Fibroblast of skin of left quadriceps (primary cell): ENCODE data around the gene RGS9.
"Not testable (repeated sequence)": the region's sequence is repeated elsewhere in the genome, so short reads cannot be mapped to it uniquely, and the experiment has no call there.

Experiments used
- DNase-seq, 2 experiments: peaks; one replicate each; pipeline ENCODE4 v3.0.0-alpha.2; 2013; ENCODE audit warnings: low read depth in 2 of 2

RGS9 gene

GRCh38 chr17:65115839-65116238 is 21.3 kb upstream of the RGS9 start:
- no peak for DNase-seq

GRCh38 chr17:65116515-65116914 is 20.7 kb upstream of the RGS9 start:
- DNase-seq: not testable (repeated sequence)

- DNase-seq: no peak
Measured at GRCh38 chr17:65117384-65118035, 19.7 kb upstream of the RGS9 start.

- DNase-seq: no peak
Measured at GRCh38 chr17:65121368-65121767, 15.8 kb upstream of the RGS9 start.

- no peak for DNase-seq
Measured at GRCh38 chr17:65121916-65122806, 15.0 kb upstream of the RGS9 start.

GRCh38 chr17:65122836-65123756 is 14.1 kb upstream of the RGS9 start:
- peak; percentile 84 to 86 for DNase-seq

GRCh38 chr17:65123757-65124675 is 13.2 kb upstream of the RGS9 start:
- no peak for DNase-seq

GRCh38 chr17:65130832-65131231 is 6.3 kb upstream of the RGS9 start:
- no peak for DNase-seq

GRCh38 chr17:65131240-65131639 is 5.9 kb upstream of the RGS9 start:
- no peak for DNase-seq

GRCh38 chr17:65131946-65132345 is 5.2 kb upstream of the RGS9 start:
- peak; percentile 38 to 40 for DNase-seq

GRCh38 chr17:65134035-65134434 is 3.1 kb upstream of the RGS9 start:
- no peak for DNase-seq

- no peak for DNase-seq
Measured at GRCh38 chr17:65139101-65139764, 2.1 kb downstream of the RGS9 start.

- DNase-seq: no peak
Measured at GRCh38 chr17:65142247-65142646, 5.1 kb downstream of the RGS9 start.

- DNase-seq: no peak
Measured at GRCh38 chr17:65143889-65144604, 6.9 kb downstream of the RGS9 start.

GRCh38 chr17:65145743-65146142 is 8.6 kb downstream of the RGS9 start:
- DNase-seq: no peak

- DNase-seq: no peak
Measured at GRCh38 chr17:65147955-65148354, 10.8 kb downstream of the RGS9 start.

- DNase-seq: no peak
Measured at GRCh38 chr17:65154770-65155589, 17.8 kb downstream of the RGS9 start.

- no peak for DNase-seq
Measured at GRCh38 chr17:65155622-65156021, 18.5 kb downstream of the RGS9 start.
